Measurements from ENCODE around the gene SWI5.

The SWI5 gene

DNA sequence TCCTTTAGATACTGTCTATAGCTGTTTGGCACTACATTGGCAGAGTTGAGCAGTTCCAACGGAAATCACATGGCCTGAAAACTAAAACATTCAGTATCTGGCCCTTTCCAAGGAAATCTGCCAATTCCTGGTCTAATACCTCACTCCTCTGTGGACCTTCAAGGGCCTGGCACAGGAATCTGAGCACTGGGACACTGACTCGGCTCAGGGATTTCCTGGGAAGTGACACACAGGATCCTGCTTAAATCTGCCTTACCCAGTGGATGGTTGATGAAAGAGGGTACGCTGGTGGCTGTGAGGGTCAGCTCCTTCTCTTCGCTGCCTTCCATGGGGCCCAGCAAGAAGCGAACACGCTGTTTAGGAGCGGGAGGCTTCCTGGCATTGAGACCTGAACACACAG lies 45.3 kb downstream of the SWI5 start:
- DNase-seq (ENCODE audit: low read depth) = no peak

DNA sequence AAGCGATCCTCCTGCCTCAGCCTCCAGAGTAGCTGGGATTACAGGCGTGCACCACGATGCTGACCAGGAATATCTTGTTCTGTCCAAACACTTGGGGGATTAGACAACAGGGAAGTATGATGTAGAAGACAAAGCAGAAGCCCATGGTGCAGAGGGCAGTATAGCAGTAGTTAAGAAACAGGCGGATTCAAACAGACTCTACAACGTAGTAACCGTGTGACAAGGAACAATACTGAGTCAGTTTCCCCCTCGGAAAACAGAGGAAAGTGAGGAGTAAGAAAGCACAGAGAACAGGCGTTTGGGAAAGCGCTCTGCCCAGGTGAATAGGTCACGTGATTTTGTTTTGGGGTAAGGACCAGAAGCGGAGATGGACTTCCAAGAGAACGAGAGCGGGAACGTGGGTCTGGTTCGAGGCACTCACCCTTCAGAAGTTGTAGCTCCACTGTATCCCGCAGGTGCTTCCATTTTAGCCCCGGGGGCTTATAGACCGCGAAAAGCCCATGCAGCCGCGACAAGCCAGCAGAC lies 45.9 kb downstream of the SWI5 start:
- DNase-seq (ENCODE audit: low read depth) = no peak

DNA sequence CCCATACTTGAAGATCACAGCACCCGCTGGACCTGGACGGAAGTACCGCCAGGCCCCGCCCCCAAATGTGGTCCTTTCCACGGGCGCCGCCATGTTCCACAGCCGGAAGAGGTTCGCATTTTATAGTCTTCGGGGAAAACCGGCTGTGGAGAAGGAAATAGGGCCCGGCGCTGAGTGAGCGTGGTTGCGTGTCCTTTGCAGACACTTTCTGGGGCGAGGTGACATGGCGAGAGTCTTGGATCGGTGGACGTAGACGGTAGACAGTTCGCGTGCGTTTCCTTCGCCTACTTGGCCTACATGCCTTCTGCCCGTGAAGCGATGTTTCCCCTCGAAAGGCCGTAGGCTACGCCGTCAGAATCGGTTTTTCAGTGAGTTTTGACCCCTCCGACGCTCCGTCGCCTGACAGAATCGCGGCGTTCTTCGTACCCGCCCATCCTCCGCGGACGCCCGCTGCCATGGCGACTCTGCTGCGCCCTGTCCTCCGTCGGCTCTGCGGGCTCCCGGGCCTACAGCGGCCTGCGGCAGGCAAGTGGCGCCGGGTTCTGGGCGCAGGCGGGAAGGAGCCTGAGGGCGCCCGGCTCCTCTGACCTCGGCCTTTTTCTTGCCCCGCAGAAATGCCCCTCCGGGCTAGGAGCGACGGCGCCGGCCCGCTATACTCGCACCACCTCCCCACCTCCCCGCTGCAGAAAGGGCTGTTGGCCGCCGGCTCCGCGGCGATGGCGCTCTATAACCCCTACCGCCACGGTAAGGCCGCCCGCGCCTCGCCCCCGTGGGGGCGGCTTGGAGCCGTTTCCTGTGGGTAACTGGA lies 46.5 kb downstream of the SWI5 start, which contains the start of the genes COQ4 and TRUB2:
COQ4 (plus strand) TSS at position 436 of the 808 bp plus-strand sequence; CDS start at position 456, 20 bp downstream.
TRUB2 (minus strand) TSS at position 44 of the 808 bp plus-strand sequence; CDS start at position 5, 39 bp downstream.
- DNase-seq (ENCODE audit: low read depth) = peak; percentile 88

DNA sequence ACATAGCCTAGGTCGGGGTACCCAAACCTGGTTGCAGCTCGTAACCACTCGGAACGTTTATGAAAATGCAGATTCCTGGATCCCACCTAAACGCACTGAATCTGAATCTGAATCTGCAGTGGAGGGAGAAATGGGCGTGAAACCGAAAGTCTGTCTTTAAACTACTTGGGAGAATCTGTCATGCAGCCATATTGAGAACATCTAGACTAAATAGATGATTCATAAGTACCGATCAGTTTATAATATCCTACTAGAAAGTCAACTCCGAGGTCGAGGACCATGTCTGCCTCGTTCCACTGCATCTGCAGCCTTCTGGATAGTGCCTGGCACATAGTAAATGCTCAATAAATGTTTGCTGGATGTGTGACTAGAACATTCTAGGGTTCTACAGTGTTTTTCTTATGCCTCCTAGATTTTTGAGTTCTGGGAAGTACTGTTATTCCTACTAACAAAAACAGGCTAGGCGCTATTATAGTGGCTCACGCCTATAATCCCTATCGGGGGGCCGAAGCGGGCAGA lies 47.2 kb downstream of the SWI5 start:
- no peak for DNase-seq (ENCODE audit: low read depth)

DNA sequence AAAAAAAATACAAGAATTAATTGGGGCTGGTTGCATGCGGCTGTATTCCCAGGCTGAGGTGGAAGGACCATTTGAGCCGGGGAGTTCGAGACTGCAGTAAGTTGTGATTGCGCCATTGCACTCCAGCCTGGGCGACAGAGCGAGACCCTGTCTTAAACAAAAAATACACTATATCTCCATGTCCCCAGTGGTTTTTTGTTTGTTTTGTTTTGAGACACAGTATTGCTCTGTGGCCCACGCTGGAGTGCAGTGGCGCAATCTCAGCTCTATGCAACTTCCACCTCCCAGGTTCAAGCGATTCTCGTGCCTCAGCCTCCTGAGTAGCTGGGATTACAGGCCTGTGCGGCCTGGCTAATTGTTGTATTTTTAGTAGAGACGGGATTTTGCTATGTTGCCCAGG lies 47.7 kb downstream of the SWI5 start:
- DNase-seq (ENCODE audit: low read depth) = no peak

DNA sequence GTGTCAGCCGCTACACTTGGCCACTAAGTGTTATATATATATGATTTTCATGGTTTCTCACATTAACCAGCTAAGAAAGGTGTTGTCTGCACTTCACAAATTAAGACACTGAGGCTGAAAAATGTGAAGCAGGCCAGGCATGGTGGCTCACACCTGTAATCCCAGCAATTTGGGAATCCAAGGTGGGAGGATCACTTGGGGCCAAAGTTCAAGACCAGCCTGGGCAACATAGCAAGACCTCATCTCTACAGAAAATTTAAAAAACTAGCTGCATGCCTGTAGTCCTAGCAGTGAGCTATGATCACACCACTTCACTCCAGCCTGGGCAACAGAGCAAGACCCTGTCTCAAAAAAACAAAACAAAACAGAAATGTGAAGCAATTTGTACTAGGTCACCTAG lies 48.3 kb downstream of the SWI5 start:
- DNase-seq (ENCODE audit: low read depth) = no peak

DNA sequence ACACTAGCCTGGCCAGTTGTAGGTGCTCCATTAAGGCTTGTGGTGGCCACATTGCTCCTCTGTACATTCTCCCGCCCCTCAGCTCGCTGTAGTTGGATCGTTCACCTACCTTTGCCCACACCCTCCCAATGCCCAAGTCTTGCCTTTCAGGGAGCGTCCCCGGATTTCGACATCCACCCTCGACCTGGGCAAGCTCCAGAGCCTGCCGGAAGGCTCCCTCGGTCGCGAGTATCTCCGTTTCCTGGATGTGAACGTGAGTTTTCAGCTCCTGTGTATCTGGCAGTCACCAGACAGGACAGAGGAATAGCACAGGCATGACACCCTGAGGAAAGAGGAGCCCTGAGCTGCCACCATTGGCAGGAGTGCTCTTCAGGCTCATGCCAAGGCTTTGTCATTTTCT lies 49.6 kb downstream of the SWI5 start:
- no peak for DNase-seq (ENCODE audit: low read depth)

DNA sequence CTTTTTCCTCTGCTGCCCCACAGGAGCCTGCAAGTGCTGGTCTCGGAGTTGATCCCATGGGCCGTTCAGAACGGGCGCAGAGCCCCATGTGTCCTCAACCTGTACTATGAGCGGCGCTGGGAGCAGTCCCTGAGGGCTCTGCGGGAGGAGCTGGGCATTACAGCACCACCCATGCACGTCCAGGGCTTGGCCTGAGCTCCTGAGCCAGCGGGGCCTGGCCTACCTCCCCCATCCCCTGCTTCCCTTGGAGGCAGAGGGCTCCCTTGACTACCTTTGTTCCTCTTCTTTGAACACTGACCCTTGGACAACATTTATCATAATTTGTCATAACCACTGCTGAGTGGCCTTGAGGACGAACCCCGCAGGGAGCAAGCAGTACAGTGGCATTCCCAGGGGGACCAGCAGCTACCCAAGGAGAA lies 57.4 kb downstream of the SWI5 start:
- no peak for DNase-seq (ENCODE audit: low read depth)

DNA sequence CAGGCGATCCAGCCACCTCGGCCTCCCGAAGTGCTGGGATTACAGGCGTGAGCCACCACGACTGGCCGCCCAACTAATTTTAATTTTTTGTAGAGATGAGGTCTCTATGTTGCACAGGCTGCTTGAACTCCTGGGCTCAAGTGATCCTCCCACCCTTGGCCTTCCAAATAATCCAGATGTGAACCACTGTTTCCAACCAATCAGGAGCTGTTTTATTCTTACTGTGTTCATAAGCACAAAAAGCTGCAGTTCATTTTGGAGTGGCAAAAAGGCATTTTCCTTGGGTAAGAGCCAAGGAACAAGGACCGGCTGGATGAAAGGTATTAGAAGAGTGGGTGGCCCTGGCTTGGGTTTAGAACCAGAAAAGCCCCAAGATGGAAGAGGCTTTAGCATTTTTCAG lies 59.1 kb downstream of the SWI5 start:
- no peak for DNase-seq (ENCODE audit: low read depth)

DNA sequence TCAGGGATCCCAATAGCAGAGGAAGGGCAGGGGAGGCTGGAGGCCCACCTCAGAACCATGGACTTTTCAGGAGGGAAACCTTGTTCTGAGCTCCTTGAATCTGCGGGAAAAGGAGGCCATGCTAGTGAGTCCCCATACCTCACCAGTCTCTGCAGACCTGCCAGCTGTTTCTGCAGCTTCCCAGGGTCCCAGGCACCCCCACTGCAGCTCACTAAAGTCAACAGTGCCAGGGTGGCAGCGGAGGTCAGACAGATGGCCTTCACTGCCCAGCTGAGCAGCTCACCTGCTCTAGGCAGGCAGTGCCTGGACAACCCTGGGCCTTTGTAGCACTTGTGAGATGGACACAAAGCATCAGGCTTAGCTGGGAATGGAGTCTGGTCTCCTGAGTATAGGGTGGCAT lies 59.8 kb downstream of the SWI5 start:
- no peak for DNase-seq (ENCODE audit: low read depth)

DNA sequence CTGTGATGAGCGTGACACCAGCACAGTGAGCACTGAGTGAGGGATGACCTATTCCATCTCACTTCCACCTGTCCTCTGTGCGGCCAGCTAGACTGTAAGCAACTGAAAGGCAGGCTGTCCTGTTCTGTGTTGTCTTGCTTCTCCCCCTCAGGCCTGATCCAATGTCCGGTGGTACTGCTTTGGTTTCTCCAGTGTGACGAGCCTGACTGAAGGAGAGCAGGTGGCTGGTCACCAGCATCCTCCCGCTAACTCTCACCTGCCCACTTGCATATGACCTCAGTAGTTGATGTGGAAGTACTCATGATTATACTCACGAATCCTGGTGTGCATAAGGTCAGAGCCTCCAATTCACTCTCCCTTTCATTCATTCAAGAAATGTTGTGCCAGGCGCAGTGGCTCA lies 61.9 kb downstream of the SWI5 start:
- no peak for DNase-seq (ENCODE audit: low read depth)
